ENCODE data around the gene ENOX1. TPM values are rescaled to one million over a fixed set of nuclear protein-coding genes. Genes with fewer than 3 reads are reported as not detected.
"Not testable (repeated sequence)": the region's sequence is repeated elsewhere in the genome, so short reads cannot be mapped to it uniquely, and the experiment has no call there.

ENOX1 gene
- total RNA-seq, result 1 to 10 TPM in 1 of 2 experiments, not detected in 1; 2.4 TPM

DNA sequence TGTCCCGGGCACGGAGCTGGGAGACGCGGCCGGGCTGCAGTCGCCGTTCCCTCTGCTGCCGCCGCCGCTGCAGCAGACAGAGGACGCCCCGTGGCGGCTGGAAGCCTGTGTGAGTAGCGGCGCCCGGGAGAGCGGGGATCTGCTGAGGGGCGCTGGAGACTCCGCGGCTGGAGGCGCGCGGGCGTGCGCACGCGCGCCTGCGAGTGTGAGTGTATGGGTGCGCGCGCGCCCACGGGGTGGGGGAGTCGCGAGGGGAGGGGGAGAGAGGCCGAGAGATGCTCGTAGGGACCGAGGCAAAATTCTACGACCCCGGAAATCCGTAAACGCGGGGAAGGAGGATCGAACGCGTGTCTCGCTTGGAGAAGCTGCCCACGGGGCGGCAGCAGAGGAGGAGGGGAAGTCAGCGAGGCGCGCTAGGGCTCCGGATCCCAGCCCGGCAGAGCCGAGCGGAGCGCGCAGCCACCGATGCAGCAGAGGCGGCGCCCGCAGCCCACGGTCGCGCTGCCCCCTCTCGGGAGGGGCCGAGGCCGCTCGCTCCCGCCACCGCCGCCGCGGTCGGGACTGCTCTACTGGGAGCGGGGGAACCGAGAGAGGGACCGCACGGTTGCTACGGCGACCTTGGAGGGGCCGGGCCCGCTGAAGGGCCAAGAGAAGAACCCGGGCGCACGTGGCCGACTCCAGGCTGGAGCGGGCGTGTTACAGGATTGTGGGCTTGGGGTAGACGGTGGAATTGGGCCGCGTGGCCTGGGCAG, at the start of gene ENOX1:
Gene ENOX1 (minus strand): TSS at position 207 of the 752 bp plus-strand sequence.
- peak within 1 kb of the TSS; percentile 70 for H3K4me3 Mint-ChIP-seq
- no peaks in the 10 kb centered on the region for H3K9me3 Mint-ChIP-seq (ENCODE audit: low read depth)
- peaks cover 69% of the 10 kb centered on the region for H3K27me3 Mint-ChIP-seq
- H3K27ac Mint-ChIP-seq, result no peak within 1 kb of the TSS
- CTCF ChIA-PET, result no interaction called here
- H3K4me1 Mint-ChIP-seq, result peaks cover 13% of the 10 kb centered on the region
- peak; percentile 57 for ATAC-seq
- no peak for DNase-seq
- H3K36me3 Mint-ChIP-seq, result no peaks in the 10 kb centered on the region

DNA sequence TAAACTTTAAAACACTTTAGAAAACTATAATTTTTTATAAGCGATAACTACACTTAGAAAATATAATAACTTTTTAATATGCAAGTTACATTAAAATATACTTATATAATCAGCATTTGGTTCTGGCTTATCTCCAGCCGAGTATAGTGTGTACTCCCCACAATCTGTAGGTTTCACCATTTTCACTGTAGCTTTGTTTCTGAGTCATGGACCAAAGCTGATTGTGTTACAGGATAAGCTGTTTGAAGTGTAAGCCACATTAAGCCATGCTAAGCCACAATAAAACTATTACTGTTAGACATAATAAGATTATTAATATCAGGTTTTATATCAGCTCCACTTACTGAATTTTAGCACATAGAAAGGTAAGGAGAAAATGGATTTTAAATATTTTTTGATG, 48.9 kb upstream of the ENOX1 start:
- no peak overlapping the region for H3K27ac Mint-ChIP-seq
- ATAC-seq (no peak), DNase-seq (no peak)
- H3K4me3 Mint-ChIP-seq, result no peak overlapping the region
- CTCF ChIA-PET, result no interaction called here
- peaks cover 11% of the 10 kb centered on the region for H3K27me3 Mint-ChIP-seq
- no peaks in the 10 kb centered on the region for H3K4me1 Mint-ChIP-seq
- H3K9me3 Mint-ChIP-seq (ENCODE audit: low read depth), result no peaks in the 10 kb centered on the region
- no peaks in the 10 kb centered on the region for H3K36me3 Mint-ChIP-seq

DNA sequence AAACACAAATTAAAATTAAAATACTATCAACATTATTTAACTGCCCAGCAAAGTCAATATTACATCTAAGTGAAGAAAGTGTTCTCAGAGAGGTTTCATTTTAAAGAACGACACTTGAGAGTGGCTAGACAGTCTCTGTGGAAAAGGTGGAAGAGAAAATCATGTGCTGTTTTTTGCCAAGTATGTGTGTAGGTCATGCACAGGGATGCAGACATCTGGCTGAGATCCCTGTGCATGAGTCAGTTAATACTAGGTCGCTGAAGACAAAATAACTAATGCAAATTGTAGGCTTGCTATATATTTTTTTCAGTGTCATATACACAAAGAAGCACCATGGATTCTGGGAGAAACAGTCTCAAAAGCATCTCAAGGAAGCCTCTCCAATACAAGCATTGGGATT, 44.3 kb upstream of the ENOX1 start:
- Mint-ChIP-seq H3K27ac (no peak overlapping the region), H3K9me3 (ENCODE audit: low read depth) (no peaks in the 10 kb centered on the region)

DNA sequence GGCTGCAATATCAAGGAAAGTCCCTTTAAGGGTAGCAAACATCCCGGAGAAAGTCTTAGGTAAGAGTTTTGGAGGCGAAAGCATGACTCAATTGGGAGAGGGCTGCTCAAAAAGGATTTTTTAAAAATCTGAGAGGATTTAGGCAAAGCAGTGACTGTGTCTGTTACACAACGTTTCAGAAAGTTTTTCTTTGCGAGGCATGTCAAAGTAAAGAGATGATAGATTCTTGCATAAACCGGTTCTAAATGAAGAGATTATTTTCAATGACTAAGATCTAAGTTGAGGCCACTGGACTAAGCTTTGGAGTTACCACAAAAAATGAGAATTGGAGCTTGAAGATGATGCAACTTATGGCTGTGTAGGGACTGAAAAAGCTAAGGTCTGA, 43.7 kb upstream of the ENOX1 start:
- no peak overlapping the region for H3K4me3 Mint-ChIP-seq
- DNase-seq, result no peak
- no peaks in the 10 kb centered on the region for H3K4me1 Mint-ChIP-seq
- CTCF ChIA-PET, result no interaction called here
- no peaks in the 10 kb centered on the region for H3K36me3 Mint-ChIP-seq
- H3K9me3 Mint-ChIP-seq (ENCODE audit: low read depth), result no peaks in the 10 kb centered on the region
- H3K27me3 Mint-ChIP-seq, result peaks cover 20% of the 10 kb centered on the region
- no peak for ATAC-seq
- H3K27ac Mint-ChIP-seq, result no peak overlapping the region

More for the DNA sequence above, 44.3 kb upstream of the ENOX1 start:
- Mint-ChIP-seq H3K4me3 (no peak overlapping the region), H3K36me3 (no peaks in the 10 kb centered on the region), H3K27me3 (peaks cover 20% of the 10 kb centered on the region), H3K4me1 (no peaks in the 10 kb centered on the region)
- ATAC-seq (no peak), DNase-seq (no peak)
- CTCF ChIA-PET, result no interaction called here

DNA sequence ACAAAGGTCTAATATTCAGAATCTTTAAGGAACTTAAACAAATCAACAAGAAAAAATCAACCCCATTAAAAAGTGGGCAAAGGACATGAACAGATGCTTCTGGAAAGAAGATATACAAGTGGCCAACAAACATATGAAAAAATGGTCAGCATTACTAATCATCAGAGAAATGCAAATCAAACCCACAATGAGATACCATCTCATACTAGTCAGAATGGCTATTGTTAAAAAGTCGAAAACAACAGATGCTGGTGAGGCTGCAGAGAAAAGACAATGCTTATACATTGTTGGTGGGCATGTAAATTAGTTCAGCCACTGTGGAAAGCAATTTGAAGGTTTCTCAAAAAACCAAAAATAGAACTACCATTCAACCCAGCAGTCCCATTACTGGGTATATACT, 37.9 kb upstream of the ENOX1 start:
- H3K4me3 Mint-ChIP-seq; H3K36me3 Mint-ChIP-seq; DNase-seq; H3K27ac Mint-ChIP-seq; H3K4me1 Mint-ChIP-seq; H3K9me3 Mint-ChIP-seq (ENCODE audit: low read depth); ATAC-seq; CTCF ChIA-PET: not testable (repeated sequence)
- H3K27me3 Mint-ChIP-seq, result peaks cover 15% of the 10 kb centered on the region

DNA sequence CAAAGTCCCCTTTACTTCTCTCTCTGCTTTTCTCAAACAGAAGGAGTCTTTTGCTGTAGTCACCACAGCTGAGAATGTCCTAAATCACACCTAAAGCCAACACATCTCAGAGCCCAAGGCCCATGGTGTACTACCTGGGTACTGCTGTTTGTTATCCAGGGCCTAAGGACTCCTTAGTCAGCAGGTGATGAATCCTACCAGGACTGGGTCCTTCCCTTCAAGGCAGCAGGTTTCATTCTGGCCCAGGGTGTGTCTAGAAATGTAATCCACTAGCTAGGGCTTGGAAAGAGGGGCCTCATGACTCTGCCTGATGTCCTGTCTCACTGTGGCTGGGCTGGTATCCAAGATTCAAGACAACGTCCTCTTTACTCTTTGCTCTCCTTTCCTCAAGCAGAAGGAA, 36.2 kb upstream of the ENOX1 start:
- peaks cover 18% of the 10 kb centered on the region for H3K27me3 Mint-ChIP-seq
- H3K4me1 Mint-ChIP-seq, result no peaks in the 10 kb centered on the region
- H3K36me3 Mint-ChIP-seq, result no peaks in the 10 kb centered on the region
- DNase-seq (no peak), ATAC-seq (no peak)
- no peaks in the 10 kb centered on the region for H3K9me3 Mint-ChIP-seq (ENCODE audit: low read depth)
- CTCF ChIA-PET, result no interaction called here
- no peak overlapping the region for H3K4me3 Mint-ChIP-seq
- no peak overlapping the region for H3K27ac Mint-ChIP-seq

DNA sequence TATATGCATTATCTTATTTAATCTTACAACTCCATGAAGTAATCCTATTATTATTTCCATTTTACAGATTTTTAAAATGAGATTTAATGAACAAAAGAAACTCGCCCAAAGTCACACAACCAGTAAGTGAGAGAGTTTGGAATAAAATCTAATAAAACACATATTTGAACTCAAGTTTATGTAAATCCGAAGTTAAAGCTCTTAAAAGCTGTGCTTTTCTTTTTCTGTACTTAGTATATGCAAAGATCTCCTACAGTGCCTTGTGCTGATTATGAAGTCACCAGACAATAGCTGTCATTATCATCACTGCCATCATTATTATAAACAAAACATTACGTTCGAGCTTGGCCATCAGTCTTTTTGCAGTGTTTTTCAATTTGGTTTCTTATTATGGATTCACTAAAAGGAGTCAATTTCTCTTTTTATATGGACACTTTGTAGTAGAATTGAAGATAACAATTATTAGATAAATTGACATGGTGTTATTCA, 29.7 kb upstream of the ENOX1 start:
- ATAC-seq, result no peak
- no peak overlapping the region for H3K4me3 Mint-ChIP-seq
- no peaks in the 10 kb centered on the region for H3K4me1 Mint-ChIP-seq
- no peak overlapping the region for H3K27ac Mint-ChIP-seq
- H3K36me3 Mint-ChIP-seq, result no peaks in the 10 kb centered on the region
- peaks cover 33% of the 10 kb centered on the region for H3K27me3 Mint-ChIP-seq
- no peaks in the 10 kb centered on the region for H3K9me3 Mint-ChIP-seq (ENCODE audit: low read depth)
- CTCF ChIA-PET, result interaction anchor here (2.8 kb wide), 1 partner anchor 12 kb away, joined by 9 read pairs; no protein-coding TSS in a partner anchor
- DNase-seq, result no peak

DNA sequence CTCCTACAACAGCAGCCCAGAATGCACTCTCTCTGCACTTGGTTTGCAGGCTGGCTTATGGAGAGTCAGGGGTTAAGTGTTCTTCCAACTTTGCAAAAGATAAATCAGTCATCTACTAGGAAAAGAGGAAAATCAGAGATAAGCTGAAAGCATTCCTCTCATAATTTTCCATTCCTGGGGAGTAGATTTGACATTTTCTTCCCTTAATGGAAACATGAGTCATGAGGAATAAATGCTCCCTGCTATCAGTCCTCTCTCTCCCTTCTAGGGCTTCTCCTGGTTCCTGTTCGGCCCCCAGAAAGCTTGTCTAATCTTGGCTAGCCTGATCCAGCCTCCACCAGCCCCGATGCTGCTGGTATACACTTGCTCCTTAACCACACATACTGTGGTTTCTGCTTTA, 28.4 kb upstream of the ENOX1 start:
- H3K27me3 Mint-ChIP-seq, result peaks cover 28% of the 10 kb centered on the region
- CTCF ChIA-PET, result interaction anchor here (2.8 kb wide), 1 partner anchor 11 kb away, joined by 9 read pairs; no protein-coding TSS in a partner anchor
- no peaks in the 10 kb centered on the region for H3K36me3 Mint-ChIP-seq
- no peak overlapping the region for H3K27ac Mint-ChIP-seq
- no peak overlapping the region for H3K4me3 Mint-ChIP-seq
- DNase-seq (no peak), ATAC-seq (no peak)
- H3K9me3 Mint-ChIP-seq (ENCODE audit: low read depth), result no peaks in the 10 kb centered on the region
- no peaks in the 10 kb centered on the region for H3K4me1 Mint-ChIP-seq

DNA sequence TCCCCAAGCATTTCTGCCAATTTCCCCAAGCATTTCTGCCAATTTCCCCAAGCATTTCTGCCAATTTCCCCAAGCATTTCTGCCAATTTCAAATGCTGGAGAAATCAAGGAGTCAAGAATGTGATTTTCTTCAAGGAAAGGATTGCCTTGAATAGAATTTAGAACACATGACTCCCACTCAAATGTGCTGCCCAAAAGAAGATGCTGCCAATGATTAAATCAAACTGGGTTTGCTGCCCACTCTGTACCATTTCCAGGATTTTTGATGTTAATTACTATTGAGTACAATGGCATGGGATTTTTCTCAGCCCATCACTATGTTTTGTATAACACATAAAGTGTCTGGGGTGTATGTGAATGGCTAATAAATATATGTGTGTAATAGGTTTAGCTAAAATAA, 21.9 kb upstream of the ENOX1 start:
- no peak overlapping the region for H3K27ac Mint-ChIP-seq
- no peaks in the 10 kb centered on the region for H3K9me3 Mint-ChIP-seq (ENCODE audit: low read depth)
- H3K4me1 Mint-ChIP-seq, result peaks cover 5% of the 10 kb centered on the region
- H3K27me3 Mint-ChIP-seq, result peaks cover 29% of the 10 kb centered on the region
- no peaks in the 10 kb centered on the region for H3K36me3 Mint-ChIP-seq
- no peak for DNase-seq
- H3K4me3 Mint-ChIP-seq, result no peak overlapping the region
- no peak for ATAC-seq
- CTCF ChIA-PET, result no interaction called here

DNA sequence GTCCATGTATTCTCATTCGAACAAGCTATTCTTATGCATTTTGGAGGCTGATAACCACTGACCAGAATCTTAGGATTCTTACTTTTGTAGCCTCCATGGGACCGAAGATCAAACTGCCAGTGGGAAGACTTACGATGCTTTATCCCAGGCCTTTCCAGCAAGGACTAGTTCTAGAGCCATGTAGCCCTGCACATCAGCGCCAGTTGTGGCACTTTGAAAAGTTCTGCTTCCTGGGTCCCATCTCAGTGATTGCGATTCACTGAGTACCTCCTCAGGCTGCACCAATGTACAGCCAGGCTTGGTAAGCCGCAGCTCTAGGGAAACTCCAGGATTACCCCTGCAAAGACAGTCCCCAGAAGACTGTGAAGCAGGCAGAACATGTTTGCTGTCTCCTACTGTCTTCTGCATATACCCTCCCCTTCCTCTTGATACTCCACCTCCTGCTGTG, 18.9 kb upstream of the ENOX1 start:
- no peaks in the 10 kb centered on the region for H3K9me3 Mint-ChIP-seq (ENCODE audit: low read depth)
- CTCF ChIA-PET, result interaction anchor here (0.5 to 2.3 kb wide), 5 partner anchors 9 to 519 kb away, joined by 3 to 9 read pairs (median 3); no protein-coding TSS in a partner anchor
- no peak for ATAC-seq

DNA sequence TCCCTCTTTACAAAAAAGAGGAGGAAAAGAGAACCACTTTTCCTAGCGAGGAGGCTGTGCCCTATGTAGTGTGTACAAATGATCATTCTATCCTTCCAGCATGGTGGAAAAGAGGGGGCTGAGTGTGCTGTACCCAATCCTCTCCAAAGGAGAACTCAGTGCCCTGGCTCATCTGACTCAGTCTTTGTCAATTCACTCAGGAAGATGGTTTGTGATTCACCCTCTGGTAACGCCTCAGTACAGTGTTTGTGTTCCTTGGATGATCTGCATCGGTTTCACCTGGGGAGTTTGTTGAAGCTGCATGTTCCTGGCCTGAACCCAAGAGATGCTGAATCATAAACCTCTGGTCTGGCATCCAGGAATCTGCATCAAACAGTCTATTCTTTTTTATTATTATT, 18.3 kb upstream of the ENOX1 start:
- Mint-ChIP-seq H3K9me3 (ENCODE audit: low read depth) (no peaks in the 10 kb centered on the region), H3K36me3 (no peaks in the 10 kb centered on the region), H3K27ac (no peak overlapping the region), H3K4me3 (no peak overlapping the region), H3K27me3 (peaks cover 33% of the 10 kb centered on the region), H3K4me1 (peaks cover 11% of the 10 kb centered on the region)
- DNase-seq (no peak), ATAC-seq (peak; percentile 23)
- CTCF ChIA-PET, result interaction anchor here (0.9 to 2.3 kb wide), 6 partner anchors 10 to 925 kb away, joined by 3 to 9 read pairs (median 3); no protein-coding TSS in a partner anchor

More for the DNA sequence above, 18.9 kb upstream of the ENOX1 start:
- H3K36me3 Mint-ChIP-seq, result no peaks in the 10 kb centered on the region
- peaks cover 33% of the 10 kb centered on the region for H3K27me3 Mint-ChIP-seq
- no peak overlapping the region for H3K4me3 Mint-ChIP-seq
- no peak for DNase-seq
- no peak overlapping the region for H3K27ac Mint-ChIP-seq
- H3K4me1 Mint-ChIP-seq, result peaks cover 7% of the 10 kb centered on the region

DNA sequence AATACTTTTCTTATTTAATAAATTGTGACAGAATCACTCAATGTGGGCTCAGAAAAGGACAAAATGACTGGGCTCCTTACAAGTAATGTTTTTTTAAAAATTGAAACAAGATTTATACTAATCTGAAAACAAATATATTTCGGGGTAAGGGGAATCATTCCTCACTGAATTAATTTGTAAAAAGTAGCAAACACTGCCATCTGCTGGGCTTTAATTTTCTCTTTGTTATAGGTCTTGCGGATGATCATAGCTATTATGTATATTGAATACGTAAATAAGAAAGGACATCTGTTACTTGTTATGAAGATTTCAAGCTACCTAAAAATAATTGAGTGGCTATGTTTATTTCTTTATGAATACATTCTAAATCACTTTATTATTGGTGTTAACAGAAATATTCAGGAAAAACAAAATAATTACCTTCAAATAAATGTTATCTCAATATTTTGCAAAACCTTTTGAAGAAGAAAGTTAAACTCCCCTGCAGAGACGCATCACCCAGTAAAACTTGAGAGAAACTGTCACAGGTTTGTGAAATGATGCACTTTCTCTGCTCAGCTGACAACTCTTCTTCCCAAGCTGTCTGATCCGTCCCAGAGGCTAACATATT, 17.8 kb upstream of the ENOX1 start:
- Mint-ChIP-seq H3K27me3 (peaks cover 35% of the 10 kb centered on the region), H3K36me3 (no peaks in the 10 kb centered on the region), H3K4me3 (no peak overlapping the region), H3K4me1 (peaks cover 13% of the 10 kb centered on the region), H3K27ac (no peak overlapping the region), H3K9me3 (ENCODE audit: low read depth) (no peaks in the 10 kb centered on the region)
- CTCF ChIA-PET, result interaction anchor here (0.5 to 2.3 kb wide), 8 partner anchors 11 to 1209 kb away, joined by 3 to 9 read pairs (median 3); no protein-coding TSS in a partner anchor
- no peak for DNase-seq
- peak; percentile 39 for ATAC-seq

DNA sequence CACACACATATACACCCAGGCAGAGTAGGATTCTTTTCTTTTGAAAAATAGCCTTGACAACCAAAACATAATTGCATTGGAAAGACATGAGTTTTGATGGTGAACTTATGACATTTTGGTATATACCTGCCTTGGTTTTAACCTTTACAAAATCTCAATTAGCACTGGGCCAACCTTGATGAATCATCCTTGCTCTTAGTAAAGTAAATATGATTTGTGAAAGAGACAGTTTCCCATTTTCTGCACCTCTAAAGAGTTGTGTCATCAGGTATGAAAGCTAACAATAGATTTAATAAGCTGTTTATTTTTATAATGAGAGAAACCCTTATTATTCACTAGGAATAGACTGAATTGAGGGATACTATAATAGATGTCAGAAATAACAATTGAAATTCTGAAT, 15.7 kb upstream of the ENOX1 start:
- CTCF ChIA-PET, result interaction anchor here (2.0 kb wide), 1 partner anchor 13 kb away, joined by 5 read pairs; no protein-coding TSS in a partner anchor
- ATAC-seq (no peak), DNase-seq (no peak)
- no peaks in the 10 kb centered on the region for H3K9me3 Mint-ChIP-seq (ENCODE audit: low read depth)
- H3K4me3 Mint-ChIP-seq, result no peak overlapping the region
- H3K4me1 Mint-ChIP-seq, result peaks cover 19% of the 10 kb centered on the region
- H3K27me3 Mint-ChIP-seq, result peaks cover 36% of the 10 kb centered on the region
- H3K36me3 Mint-ChIP-seq, result no peaks in the 10 kb centered on the region
- no peak overlapping the region for H3K27ac Mint-ChIP-seq

DNA sequence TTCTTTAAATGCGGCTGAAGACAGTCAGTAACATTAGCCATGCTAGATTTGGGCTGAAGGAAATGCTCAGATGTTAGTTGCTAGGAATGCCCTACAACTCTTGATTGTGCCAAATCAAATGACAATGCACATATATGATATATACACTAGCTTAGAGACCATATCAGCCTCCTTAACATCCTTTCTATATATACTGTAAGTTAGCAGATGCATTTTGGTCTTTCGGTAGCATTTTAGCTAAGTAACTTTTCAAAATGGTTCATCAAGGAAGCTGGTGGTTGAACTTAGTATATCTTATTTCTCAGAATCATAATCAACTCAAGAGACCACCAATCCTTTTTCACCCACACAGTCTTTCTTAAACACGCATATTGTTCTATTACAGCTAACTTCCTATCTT, 14.1 kb upstream of the ENOX1 start:
- Mint-ChIP-seq H3K27ac (no peak overlapping the region), H3K27me3 (peaks cover 44% of the 10 kb centered on the region), H3K9me3 (ENCODE audit: low read depth) (no peaks in the 10 kb centered on the region), H3K36me3 (no peaks in the 10 kb centered on the region), H3K4me1 (peaks cover 30% of the 10 kb centered on the region), H3K4me3 (no peak overlapping the region)
- CTCF ChIA-PET, result interaction anchor here (1.0 kb wide), 1 partner anchor 11 kb away, joined by 3 read pairs; no protein-coding TSS in a partner anchor
- ATAC-seq, result no peak
- no peak for DNase-seq
